HEK293T (cell line): Measurements from ENCODE around the gene SCN4A.

Source experiments
- SP1 ChIP-seq: fragments of 450-650 bp; IDR thresholded peaks from 2 replicates; pipeline ENCODE4 v1.6.1; 2017
- TF ChIP-seq, protein P1 (sequence below): fragments of 450-650 bp; IDR thresholded peaks from 2 replicates; pipeline ENCODE4 v1.6.1; 2016

- TF ChIP-seq, protein P1, sequence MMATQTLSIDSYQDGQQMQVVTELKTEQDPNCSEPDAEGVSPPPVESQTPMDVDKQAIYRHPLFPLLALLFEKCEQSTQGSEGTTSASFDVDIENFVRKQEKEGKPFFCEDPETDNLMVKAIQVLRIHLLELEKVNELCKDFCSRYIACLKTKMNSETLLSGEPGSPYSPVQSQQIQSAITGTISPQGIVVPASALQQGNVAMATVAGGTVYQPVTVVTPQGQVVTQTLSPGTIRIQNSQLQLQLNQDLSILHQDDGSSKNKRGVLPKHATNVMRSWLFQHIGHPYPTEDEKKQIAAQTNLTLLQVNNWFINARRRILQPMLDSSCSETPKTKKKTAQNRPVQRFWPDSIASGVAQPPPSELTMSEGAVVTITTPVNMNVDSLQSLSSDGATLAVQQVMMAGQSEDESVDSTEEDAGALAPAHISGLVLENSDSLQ: no peak
- TF ChIP-seq SP1: no peak
Observed at GRCh38 chr17:63954402-63955063, 18.2 kb downstream of the SCN4A start.
